ENCODE results near the gene DENND2A. TPM values are rescaled to one million over a fixed set of nuclear protein-coding genes. Genes with fewer than 3 reads are reported as not detected.
"Not testable (repeated sequence)": the region's sequence is repeated elsewhere in the genome, so short reads cannot be mapped to it uniquely, and the experiment has no call there.

The DENND2A gene
- total RNA-seq, 1 experiment from 2014 or later = 10.0 TPM

DNA sequence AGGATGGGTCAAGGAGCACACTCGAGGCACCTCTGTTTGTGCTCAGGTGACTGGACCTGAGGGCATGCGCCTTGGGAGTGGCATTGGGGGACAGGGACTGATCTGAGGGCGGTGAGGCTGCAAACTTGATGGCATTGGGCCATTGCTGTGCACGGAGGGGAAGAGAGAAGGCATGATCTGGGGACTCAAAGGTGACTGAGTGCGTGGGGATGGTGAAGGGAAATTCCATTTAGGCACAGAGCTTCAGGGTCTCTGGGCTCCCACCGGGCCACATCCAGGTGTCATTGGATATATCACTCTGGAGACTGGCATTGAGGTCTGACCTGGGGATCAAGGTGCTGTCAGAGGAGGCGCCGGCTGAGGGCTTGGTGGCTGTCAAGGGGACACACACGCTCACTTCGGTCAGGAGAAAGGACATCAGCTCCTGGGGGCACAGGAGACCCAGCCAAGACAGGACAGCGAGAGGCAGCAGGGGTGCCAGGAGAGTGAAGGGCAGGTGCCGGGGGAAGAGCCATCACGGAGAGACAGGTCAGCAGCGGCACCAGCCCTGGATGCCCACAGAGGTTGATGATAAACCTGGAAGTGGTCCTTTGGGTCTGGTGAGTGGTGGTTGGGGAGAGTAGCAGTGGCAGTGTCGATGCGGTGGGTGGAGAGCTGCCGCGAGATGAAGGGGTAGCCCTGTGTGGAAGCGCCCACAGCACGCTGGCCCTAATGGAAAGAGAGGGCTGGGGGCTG, 37.6 kb upstream of the DENND2A start:
- peak overlapping the region; percentile 45; the same call in 1 of the 2 replicates for H3K27ac Mint-ChIP-seq
- no peak for ATAC-seq
- TF ChIP-seq ZNF671 (CRISPR knock-in tag; IDR thresholded peaks at IDR 0.05) (no peak), ZNF232 (CRISPR knock-in tag; IDR thresholded peaks at IDR 0.05) (no peak), ETV6 (CRISPR knock-in tag; IDR thresholded peaks at IDR 0.05) (no peak)
- TF ChIP-seq, protein P1, sequence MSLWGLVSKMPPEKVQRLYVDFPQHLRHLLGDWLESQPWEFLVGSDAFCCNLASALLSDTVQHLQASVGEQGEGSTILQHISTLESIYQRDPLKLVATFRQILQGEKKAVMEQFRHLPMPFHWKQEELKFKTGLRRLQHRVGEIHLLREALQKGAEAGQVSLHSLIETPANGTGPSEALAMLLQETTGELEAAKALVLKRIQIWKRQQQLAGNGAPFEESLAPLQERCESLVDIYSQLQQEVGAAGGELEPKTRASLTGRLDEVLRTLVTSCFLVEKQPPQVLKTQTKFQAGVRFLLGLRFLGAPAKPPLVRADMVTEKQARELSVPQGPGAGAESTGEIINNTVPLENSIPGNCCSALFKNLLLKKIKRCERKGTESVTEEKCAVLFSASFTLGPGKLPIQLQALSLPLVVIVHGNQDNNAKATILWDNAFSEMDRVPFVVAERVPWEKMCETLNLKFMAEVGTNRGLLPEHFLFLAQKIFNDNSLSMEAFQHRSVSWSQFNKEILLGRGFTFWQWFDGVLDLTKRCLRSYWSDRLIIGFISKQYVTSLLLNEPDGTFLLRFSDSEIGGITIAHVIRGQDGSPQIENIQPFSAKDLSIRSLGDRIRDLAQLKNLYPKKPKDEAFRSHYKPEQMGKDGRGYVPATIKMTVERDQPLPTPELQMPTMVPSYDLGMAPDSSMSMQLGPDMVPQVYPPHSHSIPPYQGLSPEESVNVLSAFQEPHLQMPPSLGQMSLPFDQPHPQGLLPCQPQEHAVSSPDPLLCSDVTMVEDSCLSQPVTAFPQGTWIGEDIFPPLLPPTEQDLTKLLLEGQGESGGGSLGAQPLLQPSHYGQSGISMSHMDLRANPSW (CRISPR knock-in tag; conservative IDR thresholded peaks at IDR 0.05; ENCODE audit: low read depth) = no peak
- ChIA-PET CTCF (interaction anchor here (1.4 kb wide), 1 partner anchor 13 kb away, joined by 3 read pairs; no protein-coding TSS in a partner anchor), POLR2A (no interaction called here)
- H3K36me3 Mint-ChIP-seq = peaks cover 12% of the 10 kb centered on the region
- no peaks in the 10 kb centered on the region for H3K27me3 Mint-ChIP-seq (ENCODE audit: low read depth)
- no peak for DNase-seq (ENCODE audit: low spot score)
- H3K4me1 Mint-ChIP-seq = no peaks in the 10 kb centered on the region
- no peak overlapping the region for H3K4me3 Mint-ChIP-seq
- H3K9me3 Mint-ChIP-seq = no peaks in the 10 kb centered on the region

DNA sequence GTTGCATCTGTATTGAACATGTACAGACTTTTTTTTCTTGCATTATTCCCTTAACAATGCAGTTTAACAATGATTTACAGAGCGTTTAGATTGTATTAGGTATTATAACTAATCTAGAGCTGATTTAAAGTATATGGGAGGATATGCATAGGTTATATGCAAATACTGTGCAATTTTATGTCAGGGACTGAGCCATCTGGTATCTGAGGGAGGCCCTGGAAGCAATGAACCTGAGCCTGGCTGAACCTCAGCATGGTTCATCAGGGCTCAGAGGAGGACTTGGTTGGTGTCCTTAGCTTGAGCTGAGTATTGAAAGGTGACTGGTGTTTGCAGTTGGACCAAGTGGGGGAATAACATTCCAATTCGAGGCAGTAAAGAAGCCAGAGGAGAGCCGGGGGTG, 36.9 kb upstream of the DENND2A start:
- ChIA-PET POLR2A (no interaction called here), CTCF (no interaction called here)
- H3K4me3 Mint-ChIP-seq = no peak overlapping the region
- no peaks in the 10 kb centered on the region for H3K9me3 Mint-ChIP-seq
- ATAC-seq = no peak
- TF ChIP-seq ZBTB21 (CRISPR knock-in tag; IDR thresholded peaks at IDR 0.05; ENCODE audit: borderline replicate concordance) = no peak
- no peak for TF ChIP-seq TCF7 (CRISPR knock-in tag; IDR thresholded peaks at IDR 0.05; ENCODE audit: low read depth)
- TF ChIP-seq NFYB (CRISPR knock-in tag; conservative IDR thresholded peaks at IDR 0.05; ENCODE audit: low read depth) = no peak
- TF ChIP-seq GABPB1 (CRISPR knock-in tag; IDR thresholded peaks at IDR 0.05) = no peak
- TF ChIP-seq JAZF1 (CRISPR knock-in tag; IDR thresholded peaks at IDR 0.05) = no peak
- TF ChIP-seq, protein P2, sequence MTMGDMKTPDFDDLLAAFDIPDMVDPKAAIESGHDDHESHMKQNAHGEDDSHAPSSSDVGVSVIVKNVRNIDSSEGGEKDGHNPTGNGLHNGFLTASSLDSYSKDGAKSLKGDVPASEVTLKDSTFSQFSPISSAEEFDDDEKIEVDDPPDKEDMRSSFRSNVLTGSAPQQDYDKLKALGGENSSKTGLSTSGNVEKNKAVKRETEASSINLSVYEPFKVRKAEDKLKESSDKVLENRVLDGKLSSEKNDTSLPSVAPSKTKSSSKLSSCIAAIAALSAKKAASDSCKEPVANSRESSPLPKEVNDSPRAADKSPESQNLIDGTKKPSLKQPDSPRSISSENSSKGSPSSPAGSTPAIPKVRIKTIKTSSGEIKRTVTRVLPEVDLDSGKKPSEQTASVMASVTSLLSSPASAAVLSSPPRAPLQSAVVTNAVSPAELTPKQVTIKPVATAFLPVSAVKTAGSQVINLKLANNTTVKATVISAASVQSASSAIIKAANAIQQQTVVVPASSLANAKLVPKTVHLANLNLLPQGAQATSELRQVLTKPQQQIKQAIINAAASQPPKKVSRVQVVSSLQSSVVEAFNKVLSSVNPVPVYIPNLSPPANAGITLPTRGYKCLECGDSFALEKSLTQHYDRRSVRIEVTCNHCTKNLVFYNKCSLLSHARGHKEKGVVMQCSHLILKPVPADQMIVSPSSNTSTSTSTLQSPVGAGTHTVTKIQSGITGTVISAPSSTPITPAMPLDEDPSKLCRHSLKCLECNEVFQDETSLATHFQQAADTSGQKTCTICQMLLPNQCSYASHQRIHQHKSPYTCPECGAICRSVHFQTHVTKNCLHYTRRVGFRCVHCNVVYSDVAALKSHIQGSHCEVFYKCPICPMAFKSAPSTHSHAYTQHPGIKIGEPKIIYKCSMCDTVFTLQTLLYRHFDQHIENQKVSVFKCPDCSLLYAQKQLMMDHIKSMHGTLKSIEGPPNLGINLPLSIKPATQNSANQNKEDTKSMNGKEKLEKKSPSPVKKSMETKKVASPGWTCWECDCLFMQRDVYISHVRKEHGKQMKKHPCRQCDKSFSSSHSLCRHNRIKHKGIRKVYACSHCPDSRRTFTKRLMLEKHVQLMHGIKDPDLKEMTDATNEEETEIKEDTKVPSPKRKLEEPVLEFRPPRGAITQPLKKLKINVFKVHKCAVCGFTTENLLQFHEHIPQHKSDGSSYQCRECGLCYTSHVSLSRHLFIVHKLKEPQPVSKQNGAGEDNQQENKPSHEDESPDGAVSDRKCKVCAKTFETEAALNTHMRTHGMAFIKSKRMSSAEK (CRISPR knock-in tag; IDR thresholded peaks at IDR 0.05; ENCODE audit: borderline replicate concordance) = no peak
- TF ChIP-seq, protein P3, sequence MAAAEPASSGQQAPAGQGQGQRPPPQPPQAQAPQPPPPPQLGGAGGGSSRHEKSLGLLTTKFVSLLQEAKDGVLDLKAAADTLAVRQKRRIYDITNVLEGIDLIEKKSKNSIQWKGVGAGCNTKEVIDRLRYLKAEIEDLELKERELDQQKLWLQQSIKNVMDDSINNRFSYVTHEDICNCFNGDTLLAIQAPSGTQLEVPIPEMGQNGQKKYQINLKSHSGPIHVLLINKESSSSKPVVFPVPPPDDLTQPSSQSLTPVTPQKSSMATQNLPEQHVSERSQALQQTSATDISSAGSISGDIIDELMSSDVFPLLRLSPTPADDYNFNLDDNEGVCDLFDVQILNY (CRISPR knock-in tag; IDR thresholded peaks at IDR 0.05) = no peak
- no peak for TF ChIP-seq ZNF263 (CRISPR knock-in tag; IDR thresholded peaks at IDR 0.05; ENCODE audit: low read depth)
- TF ChIP-seq, protein P4, sequence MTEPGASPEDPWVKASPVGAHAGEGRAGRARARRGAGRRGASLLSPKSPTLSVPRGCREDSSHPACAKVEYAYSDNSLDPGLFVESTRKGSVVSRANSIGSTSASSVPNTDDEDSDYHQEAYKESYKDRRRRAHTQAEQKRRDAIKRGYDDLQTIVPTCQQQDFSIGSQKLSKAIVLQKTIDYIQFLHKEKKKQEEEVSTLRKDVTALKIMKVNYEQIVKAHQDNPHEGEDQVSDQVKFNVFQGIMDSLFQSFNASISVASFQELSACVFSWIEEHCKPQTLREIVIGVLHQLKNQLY (CRISPR knock-in tag; IDR thresholded peaks at IDR 0.05) = no peak
- no peak for TF ChIP-seq NR3C1 (CRISPR knock-in tag; conservative IDR thresholded peaks at IDR 0.05; ENCODE audit: low read depth)
- TF ChIP-seq, protein P5, sequence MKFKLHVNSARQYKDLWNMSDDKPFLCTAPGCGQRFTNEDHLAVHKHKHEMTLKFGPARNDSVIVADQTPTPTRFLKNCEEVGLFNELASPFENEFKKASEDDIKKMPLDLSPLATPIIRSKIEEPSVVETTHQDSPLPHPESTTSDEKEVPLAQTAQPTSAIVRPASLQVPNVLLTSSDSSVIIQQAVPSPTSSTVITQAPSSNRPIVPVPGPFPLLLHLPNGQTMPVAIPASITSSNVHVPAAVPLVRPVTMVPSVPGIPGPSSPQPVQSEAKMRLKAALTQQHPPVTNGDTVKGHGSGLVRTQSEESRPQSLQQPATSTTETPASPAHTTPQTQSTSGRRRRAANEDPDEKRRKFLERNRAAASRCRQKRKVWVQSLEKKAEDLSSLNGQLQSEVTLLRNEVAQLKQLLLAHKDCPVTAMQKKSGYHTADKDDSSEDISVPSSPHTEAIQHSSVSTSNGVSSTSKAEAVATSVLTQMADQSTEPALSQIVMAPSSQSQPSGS (CRISPR knock-in tag; IDR thresholded peaks at IDR 0.05; ENCODE audit: borderline replicate concordance, low read depth) = no peak
- TF ChIP-seq TP53 (CRISPR knock-in tag; IDR thresholded peaks at IDR 0.05) = no peak
- no peak for TF ChIP-seq HMGA2 (CRISPR knock-in tag; IDR thresholded peaks at IDR 0.05)
- H3K36me3 Mint-ChIP-seq = peaks cover 12% of the 10 kb centered on the region
- H3K27me3 Mint-ChIP-seq (ENCODE audit: low read depth) = no peaks in the 10 kb centered on the region
- H3K4me1 Mint-ChIP-seq = peaks cover under 1% of the 10 kb centered on the region
- DNase-seq (ENCODE audit: low spot score) = no peak
- no peak overlapping the region for H3K27ac Mint-ChIP-seq

DNA sequence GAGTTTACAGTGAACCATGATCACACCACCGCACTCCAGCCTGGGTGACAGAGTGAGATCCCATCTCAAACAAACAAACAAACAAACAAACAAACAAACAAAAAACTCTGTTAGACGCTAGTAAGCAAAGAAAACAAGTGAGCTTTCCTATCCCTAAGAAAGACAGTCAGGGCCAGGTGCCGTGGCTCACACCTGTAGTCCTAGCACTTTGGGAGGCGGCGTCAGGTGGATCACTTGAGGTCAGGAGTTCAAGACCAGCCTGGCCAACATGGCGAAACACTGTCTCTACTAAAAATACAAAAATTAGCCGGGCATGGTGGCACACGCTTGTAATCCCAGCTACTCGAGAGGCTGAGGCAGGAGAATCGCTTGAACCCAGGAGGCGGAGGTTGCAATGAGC, 36.3 kb upstream of the DENND2A start:
- H3K27me3 Mint-ChIP-seq (ENCODE audit: low read depth); DNase-seq (ENCODE audit: low spot score); POLR2A ChIA-PET; H3K27ac Mint-ChIP-seq; H3K4me3 Mint-ChIP-seq; ATAC-seq; H3K4me1 Mint-ChIP-seq; H3K9me3 Mint-ChIP-seq: not testable (repeated sequence)
- peaks cover 12% of the 10 kb centered on the region for H3K36me3 Mint-ChIP-seq
- CTCF ChIA-PET = interaction anchor here (0.8 to 3.4 kb wide), 2 partner anchors 12 to 233 kb away, joined by 4 to 21 read pairs; no protein-coding TSS in a partner anchor
